Measurements from ENCODE around the gene SAMD13. TPM values are rescaled to one million over a fixed set of nuclear protein-coding genes. Genes with fewer than 3 reads are reported as not detected.

The SAMD13 gene
- total and polyA plus RNA-seq, 4 donors, result 0.30 to 3.4 (median 0.65) TPM

- 73 to 74% methylated on average over 8 of the region's 8 CpGs for WGBS, 2 donors
- Histone ChIP-seq H3K9ac (ENCODE audit: insufficient read depth in 1 of 2, low read length in 2 of 2) (no peak overlapping the region), H3K27ac (ENCODE audit: low read depth in 1 of 2, low read length in 1 of 2) (no peak overlapping the region), H3K27me3 (ENCODE audit: control insufficient read depth in 3 of 3, insufficient read depth in 3 of 3, low read length in 2 of 3) (peaks cover 0 to 2% (median 0%) of the 10 kb centered on the region in 3 donors), H3K9me3 (ENCODE audit: control insufficient read depth in 4 of 4, insufficient read depth in 3 of 4, low read length in 3 of 4) (no peaks in the 10 kb centered on the region), H3K4me1 (ENCODE audit: control insufficient read depth in 5 of 5, insufficient read depth in 5 of 5, low read length in 5 of 5) (no peaks in the 10 kb centered on the region), H3K36me3 (ENCODE audit: control insufficient read depth in 4 of 4, insufficient read depth in 4 of 4, low read length in 4 of 4) (no peaks in the 10 kb centered on the region), H3K4me3 (no peak overlapping the region)
- ATAC-seq (ENCODE audit: insufficient read depth, low FRiP score) (no peak), DNase-seq (no peak)
- no peak for TF ChIP-seq CTCF (IDR thresholded peaks at IDR 0.05; ENCODE audit: control extremely low read depth, extremely low read depth)
Observed at GRCh38 chr1:84387480-84388163, 86.1 kb downstream of the SAMD13 start.

- no peaks in the 10 kb centered on the region for H3K9me3 ChIP-seq (ENCODE audit: control insufficient read depth in 4 of 4, insufficient read depth in 3 of 4, low read length in 3 of 4)
- TF ChIP-seq CTCF (IDR thresholded peaks at IDR 0.05; ENCODE audit: control extremely low read depth, extremely low read depth), result no peak
Observed at GRCh38 chr1:84390226-84390625, 88.7 kb downstream of the SAMD13 start.

GRCh38 chr1:84398175-84399155 is 97.0 kb downstream of the SAMD13 start, which contains the start of gene DNASE2B:
Gene DNASE2B, plus strand, starts transcription at chr1:84398484. Its CDS starts 81 bp downstream, at chr1:84398565.
- H3K4me1 ChIP-seq (ENCODE audit: control insufficient read depth in 5 of 5, insufficient read depth in 5 of 5, low read length in 5 of 5), result no peaks in the 10 kb centered on the region
- no peak for ATAC-seq (ENCODE audit: insufficient read depth, low FRiP score)
- H3K9me3 ChIP-seq (ENCODE audit: control insufficient read depth in 4 of 4, insufficient read depth in 3 of 4, low read length in 3 of 4), result no peaks in the 10 kb centered on the region
- no peak within 1 kb of the TSS for H3K27ac ChIP-seq (ENCODE audit: low read depth in 1 of 2, low read length in 1 of 2)
- H3K36me3 ChIP-seq (ENCODE audit: control insufficient read depth in 4 of 4, insufficient read depth in 4 of 4, low read length in 4 of 4), result no peaks in the 10 kb centered on the region
- H3K9ac ChIP-seq (ENCODE audit: insufficient read depth in 1 of 2, low read length in 2 of 2), result no peak within 1 kb of the TSS
- no peak for DNase-seq
- WGBS, 2 donors, result 84 to 89% methylated on average over 11 of the region's 11 CpGs
- TF ChIP-seq CTCF (IDR thresholded peaks at IDR 0.05; ENCODE audit: control extremely low read depth, extremely low read depth), result no peak
- H3K27me3 ChIP-seq (ENCODE audit: control insufficient read depth in 3 of 3, insufficient read depth in 3 of 3, low read length in 2 of 3), result no peaks in the 10 kb centered on the region
- no peak within 1 kb of the TSS for H3K4me3 ChIP-seq

More at GRCh38 chr1:84390226-84390625, 88.7 kb downstream of the SAMD13 start:
- DNase-seq (no peak), ATAC-seq (ENCODE audit: insufficient read depth, low FRiP score) (no peak)
- H3K27ac ChIP-seq (ENCODE audit: low read depth in 1 of 2, low read length in 1 of 2), result no peak overlapping the region
- no peaks in the 10 kb centered on the region for H3K36me3 ChIP-seq (ENCODE audit: control insufficient read depth in 4 of 4, insufficient read depth in 4 of 4, low read length in 4 of 4)
- H3K4me3 ChIP-seq, result no peak overlapping the region
- peaks cover 0 to 2% (median 0%) of the 10 kb centered on the region in 3 donors for H3K27me3 ChIP-seq (ENCODE audit: control insufficient read depth in 3 of 3, insufficient read depth in 3 of 3, low read length in 2 of 3)
- H3K9ac ChIP-seq (ENCODE audit: insufficient read depth in 1 of 2, low read length in 2 of 2), result no peak overlapping the region
- H3K4me1 ChIP-seq (ENCODE audit: control insufficient read depth in 5 of 5, insufficient read depth in 5 of 5, low read length in 5 of 5), result no peaks in the 10 kb centered on the region

Small RNA genes within 50 kb of the gene (small RNA-seq; reads per million reads assigned to genes)
- not detected for gene RF00410 (ENCODE audit: low replicate concordance)

Other genes starting within 250 kb of the SAMD13 start
- 10 to 100 TPM; 18.4 to 43.1 TPM for gene PRKACB, start 157.4 kb upstream of the SAMD13 start, total RNA-seq
- 1 to 10 TPM; 4.2 to 4.5 TPM for gene PRKACB, start 157.4 kb upstream of the SAMD13 start, polyA plus RNA-seq
- 1 to 10 TPM in 1 of 2 donors, not detected in 1; 1.3 TPM for gene DNASE2B, start 96.8 kb downstream of the SAMD13 start, total RNA-seq
- gene DNASE2B, start 96.8 kb downstream of the SAMD13 start, polyA plus RNA-seq, result 1 to 10 TPM in 1 of 2 donors, under 1 TPM in 1; 0.29 to 4.9 TPM
- 10 to 100 TPM; 22.2 to 47.2 TPM for gene RPF1, start 177.6 kb downstream of the SAMD13 start, total RNA-seq
- gene RPF1, start 177.6 kb downstream of the SAMD13 start, polyA plus RNA-seq, result 10 to 100 TPM; 25.2 to 35.2 TPM
- gene SPATA1, start 204.7 kb downstream of the SAMD13 start, total RNA-seq, result 1 to 10 TPM; 3.2 to 3.9 TPM
- 1 to 10 TPM in 1 of 2 donors, under 1 TPM in 1; 0.71 to 1.7 TPM for gene SPATA1, start 204.7 kb downstream of the SAMD13 start, polyA plus RNA-seq
- 100 to 1,000 TPM in 1 of 2 donors, 10 to 100 TPM in 1; 60.7 to 115 TPM for gene GNG5, start 204.9 kb downstream of the SAMD13 start, total RNA-seq
- 100 to 1,000 TPM; 207 to 263 TPM for gene GNG5, start 204.9 kb downstream of the SAMD13 start, polyA plus RNA-seq